ENCODE measurements around the gene C3orf70.

The C3orf70 gene

GRCh38 chr3:185066251-185066650, 86.6 kb downstream of the C3orf70 start:
- Mint-ChIP-seq H3K9me3 (peaks cover 6% of the 10 kb centered on the region), H3K27ac (no peak overlapping the region), H3K4me1 (ENCODE audit: low read depth) (peaks cover 4% of the 10 kb centered on the region), H3K4me3 (no peak overlapping the region), H3K27me3 (no peaks in the 10 kb centered on the region), H3K36me3 (ENCODE audit: low read depth) (peaks cover 5% of the 10 kb centered on the region)
- intact Hi-C loops (cut with micrococcal nuclease): no loop called here

- H3K4me1 Mint-ChIP-seq (ENCODE audit: low read depth): peaks cover 9% of the 10 kb centered on the region
- H3K36me3 Mint-ChIP-seq (ENCODE audit: low read depth): peaks cover 11% of the 10 kb centered on the region
- H3K27me3 Mint-ChIP-seq: no peaks in the 10 kb centered on the region
- H3K27ac Mint-ChIP-seq: no peak overlapping the region
- intact Hi-C loops (cut with micrococcal nuclease): no loop called here
- no peak overlapping the region for H3K4me3 Mint-ChIP-seq
- peaks cover 15% of the 10 kb centered on the region for H3K9me3 Mint-ChIP-seq
Observed at GRCh38 chr3:185065059-185065458, 87.8 kb downstream of the C3orf70 start.

- Mint-ChIP-seq H3K4me3 (no peak overlapping the region), H3K9me3 (peaks cover 28% of the 10 kb centered on the region), H3K36me3 (ENCODE audit: low read depth) (peaks cover 15% of the 10 kb centered on the region), H3K4me1 (ENCODE audit: low read depth) (peaks cover 25% of the 10 kb centered on the region), H3K27me3 (no peaks in the 10 kb centered on the region), H3K27ac (no peak overlapping the region)
- intact Hi-C loops (cut with micrococcal nuclease): no loop called here
Observed at GRCh38 chr3:185063431-185063830, 89.4 kb downstream of the C3orf70 start.

GRCh38 chr3:185062191-185062590, 90.7 kb downstream of the C3orf70 start:
- Mint-ChIP-seq H3K36me3 (ENCODE audit: low read depth) (peaks cover 15% of the 10 kb centered on the region), H3K27me3 (no peaks in the 10 kb centered on the region), H3K27ac (no peak overlapping the region), H3K4me3 (no peak overlapping the region), H3K4me1 (ENCODE audit: low read depth) (peaks cover 34% of the 10 kb centered on the region), H3K9me3 (peaks cover 39% of the 10 kb centered on the region)
- intact Hi-C loops (cut with micrococcal nuclease): no loop called here

GRCh38 chr3:185060655-185061054, 92.2 kb downstream of the C3orf70 start:
- Mint-ChIP-seq H3K9me3 (peaks cover 39% of the 10 kb centered on the region), H3K4me1 (ENCODE audit: low read depth) (peaks cover 37% of the 10 kb centered on the region), H3K4me3 (no peak overlapping the region)

GRCh38 chr3:185059766-185060165, 93.1 kb downstream of the C3orf70 start:
- H3K36me3 Mint-ChIP-seq (ENCODE audit: low read depth): peaks cover 28% of the 10 kb centered on the region
- H3K27ac Mint-ChIP-seq: peak overlapping the region; percentile 49
- H3K27me3 Mint-ChIP-seq: no peaks in the 10 kb centered on the region
- H3K9me3 Mint-ChIP-seq: peaks cover 39% of the 10 kb centered on the region
- H3K4me3 Mint-ChIP-seq: no peak overlapping the region
- peaks cover 37% of the 10 kb centered on the region for H3K4me1 Mint-ChIP-seq (ENCODE audit: low read depth)
- intact Hi-C loops (cut with micrococcal nuclease): no loop called here

More at GRCh38 chr3:185060655-185061054, 92.2 kb downstream of the C3orf70 start:
- intact Hi-C loops (cut with micrococcal nuclease): no loop called here
- Mint-ChIP-seq H3K27ac (no peak overlapping the region), H3K27me3 (no peaks in the 10 kb centered on the region), H3K36me3 (ENCODE audit: low read depth) (peaks cover 20% of the 10 kb centered on the region)

- Mint-ChIP-seq H3K4me1 (ENCODE audit: low read depth) (peaks cover 37% of the 10 kb centered on the region), H3K36me3 (ENCODE audit: low read depth) (peaks cover 38% of the 10 kb centered on the region), H3K9me3 (peaks cover 39% of the 10 kb centered on the region), H3K4me3 (no peak overlapping the region), H3K27ac (peak overlapping the region; percentile 40), H3K27me3 (no peaks in the 10 kb centered on the region)
- intact Hi-C loops (cut with micrococcal nuclease): no loop called here
Observed at GRCh38 chr3:185058796-185059195, 94.1 kb downstream of the C3orf70 start.

- Mint-ChIP-seq H3K27ac (no peak overlapping the region), H3K27me3 (no peaks in the 10 kb centered on the region), H3K4me3 (no peak overlapping the region), H3K4me1 (ENCODE audit: low read depth) (peaks cover 37% of the 10 kb centered on the region), H3K9me3 (peaks cover 39% of the 10 kb centered on the region), H3K36me3 (ENCODE audit: low read depth) (peaks cover 48% of the 10 kb centered on the region)
- intact Hi-C loops (cut with micrococcal nuclease): no loop called here
Observed at GRCh38 chr3:185057829-185058228, 95.0 kb downstream of the C3orf70 start.

GRCh38 chr3:185056908-185057307, 96.0 kb downstream of the C3orf70 start:
- H3K4me1 Mint-ChIP-seq (ENCODE audit: low read depth): peaks cover 37% of the 10 kb centered on the region
- intact Hi-C loops (cut with micrococcal nuclease): no loop called here
- H3K36me3 Mint-ChIP-seq (ENCODE audit: low read depth): peaks cover 57% of the 10 kb centered on the region
- no peaks in the 10 kb centered on the region for H3K27me3 Mint-ChIP-seq
- H3K27ac Mint-ChIP-seq: peak overlapping the region; percentile 39
- peaks cover 39% of the 10 kb centered on the region for H3K9me3 Mint-ChIP-seq
- no peak overlapping the region for H3K4me3 Mint-ChIP-seq

- Mint-ChIP-seq H3K4me3 (no peak overlapping the region), H3K4me1 (ENCODE audit: low read depth) (peaks cover 6% of the 10 kb centered on the region), H3K9me3 (peaks cover 3% of the 10 kb centered on the region), H3K27ac (no peak overlapping the region), H3K27me3 (no peaks in the 10 kb centered on the region), H3K36me3 (ENCODE audit: low read depth) (peaks cover 85% of the 10 kb centered on the region)
- intact Hi-C loops (cut with micrococcal nuclease): no loop called here
Observed at GRCh38 chr3:185052631-185053030, 100.2 kb downstream of the C3orf70 start.

GRCh38 chr3:185051801-185052200, 101.1 kb downstream of the C3orf70 start:
- H3K36me3 Mint-ChIP-seq (ENCODE audit: low read depth): peaks cover 93% of the 10 kb centered on the region
- H3K4me1 Mint-ChIP-seq (ENCODE audit: low read depth): no peaks in the 10 kb centered on the region
- H3K27ac Mint-ChIP-seq: no peak overlapping the region
- H3K27me3 Mint-ChIP-seq: no peaks in the 10 kb centered on the region
- no peaks in the 10 kb centered on the region for H3K9me3 Mint-ChIP-seq
- intact Hi-C loops (cut with micrococcal nuclease): no loop called here
- no peak overlapping the region for H3K4me3 Mint-ChIP-seq

- H3K27ac Mint-ChIP-seq: no peak overlapping the region
- H3K36me3 Mint-ChIP-seq (ENCODE audit: low read depth): peaks cover 93% of the 10 kb centered on the region
- no peaks in the 10 kb centered on the region for H3K27me3 Mint-ChIP-seq
- H3K9me3 Mint-ChIP-seq: no peaks in the 10 kb centered on the region
- no peak overlapping the region for H3K4me3 Mint-ChIP-seq
- intact Hi-C loops (cut with micrococcal nuclease): no loop called here
- H3K4me1 Mint-ChIP-seq (ENCODE audit: low read depth): peaks cover 15% of the 10 kb centered on the region
Observed at GRCh38 chr3:185049710-185050109, 103.2 kb downstream of the C3orf70 start.

GRCh38 chr3:185046603-185047002, 106.3 kb downstream of the C3orf70 start:
- Mint-ChIP-seq H3K4me3 (no peak overlapping the region), H3K36me3 (ENCODE audit: low read depth) (peaks cover 85% of the 10 kb centered on the region)

GRCh38 chr3:185046164-185046515, 106.7 kb downstream of the C3orf70 start:
- peak overlapping the region; percentile 24 for H3K27ac Mint-ChIP-seq
- H3K36me3 Mint-ChIP-seq (ENCODE audit: low read depth): peaks cover 84% of the 10 kb centered on the region
- H3K27me3 Mint-ChIP-seq: no peaks in the 10 kb centered on the region
- no peaks in the 10 kb centered on the region for H3K9me3 Mint-ChIP-seq
- intact Hi-C loops (cut with micrococcal nuclease): no loop called here
- no peak overlapping the region for H3K4me3 Mint-ChIP-seq
- H3K4me1 Mint-ChIP-seq (ENCODE audit: low read depth): peaks cover 17% of the 10 kb centered on the region

More at GRCh38 chr3:185046603-185047002, 106.3 kb downstream of the C3orf70 start:
- Mint-ChIP-seq H3K9me3 (no peaks in the 10 kb centered on the region), H3K27me3 (no peaks in the 10 kb centered on the region), H3K27ac (no peak overlapping the region), H3K4me1 (ENCODE audit: low read depth) (peaks cover 17% of the 10 kb centered on the region)
- intact Hi-C loops (cut with micrococcal nuclease): no loop called here

- H3K4me3 Mint-ChIP-seq: no peak overlapping the region
- H3K27me3 Mint-ChIP-seq: no peaks in the 10 kb centered on the region
- intact Hi-C loops (cut with micrococcal nuclease): no loop called here
- H3K36me3 Mint-ChIP-seq (ENCODE audit: low read depth): peaks cover 77% of the 10 kb centered on the region
- H3K4me1 Mint-ChIP-seq (ENCODE audit: low read depth): peaks cover 17% of the 10 kb centered on the region
- H3K27ac Mint-ChIP-seq: no peak overlapping the region
- peaks cover 4% of the 10 kb centered on the region for H3K9me3 Mint-ChIP-seq
Observed at GRCh38 chr3:185042312-185043050, 110.4 kb downstream of the C3orf70 start.

Measured in dendritic cell treated with granulocyte-macrophage colony-stimulating factor and Interleukin-4, amounts not matched to agents 40 ng/mL and 50 ng/mL, for 4 days (primary cell).